GM23338 (cell line): ENCODE data around the gene MAST3. TPM values are rescaled to one million over a fixed set of nuclear protein-coding genes. Genes with fewer than 3 reads are reported as not detected.

Source experiments
- ATAC-seq: fragments of 200-7000 bp; cut with Tn5 transposase; 3 replicates; pipeline ENCODE4 v1.9.1; 2020
- DNase-seq: peaks from one replicate; pipeline ENCODE4 v3.0.0-alpha.2; 2015; ENCODE audit warnings: low spot score
- H2AFZ ChIP-seq: fragments of 200-600 bp; sonication (generic); 2 replicates; pipeline ENCODE4 v1.8.0; 2016; ENCODE audit warnings: antibody characterized with exemption, mild to moderate bottlenecking, moderate library complexity
- H3F3A ChIP-seq: fragments of 200-600 bp; sonication (generic); replicated peaks from 2 replicates; pipeline ENCODE4 v1.8.0; 2017; ENCODE audit warnings: antibody characterized with exemption, mixed run types, low read depth
- H3K27ac ChIP-seq: fragments of 200-600 bp; sonication (generic); 2 replicates; pipeline ENCODE4 v1.6.1; 2016; ENCODE audit warnings: low read depth
- H3K27me3 ChIP-seq: fragments of 200-600 bp; sonication (generic); 2 replicates; pipeline ENCODE4 v1.8.0; 2016; ENCODE audit warnings: mild to moderate bottlenecking, mixed run types, moderate library complexity; ENCODE audit not compliant: insufficient read depth
- H3K36me3 ChIP-seq: fragments of 200-600 bp; sonication (generic); 2 replicates; pipeline ENCODE4 v1.8.0; 2016; ENCODE audit warnings: mild to moderate bottlenecking; ENCODE audit not compliant: insufficient read depth
- H3K4me1 ChIP-seq: fragments of 200-600 bp; sonication (generic); 2 replicates; pipeline ENCODE4 v1.8.0; 2016; ENCODE audit warnings: mild to moderate bottlenecking, moderate library complexity; ENCODE audit not compliant: insufficient read depth
- H3K4me2 ChIP-seq: fragments of 200-600 bp; sonication (generic); 2 replicates; pipeline ENCODE4 v1.7.1; 2017; ENCODE audit warnings: mixed run types
- H3K4me3 ChIP-seq: fragments of 200-600 bp; sonication (generic); 2 replicates; pipeline ENCODE4 v1.6.1; 2016; ENCODE audit warnings: mixed run types
- H3K79me2 ChIP-seq: fragments of 200-600 bp; sonication (generic); replicated peaks from 2 replicates; pipeline ENCODE4 v1.8.0; 2017; ENCODE audit warnings: mild to moderate bottlenecking; ENCODE audit not compliant: insufficient read depth
- H3K9me2 ChIP-seq: fragments of 200-600 bp; sonication (generic); 2 replicates; pipeline ENCODE4 v1.8.0; 2017; ENCODE audit not compliant: insufficient read depth
- H4K20me1 ChIP-seq: fragments of 200-600 bp; sonication (generic); replicated peaks from 2 replicates; pipeline ENCODE4 v1.8.0; 2017; ENCODE audit warnings: mild to moderate bottlenecking; ENCODE audit not compliant: insufficient read depth
- H3K27ac Mint-ChIP-seq: 2 replicates; pipeline ENCODE4 v1.8.0; 2020; ENCODE audit warnings: inconsistent platforms, mild to moderate bottlenecking, moderate library complexity, mixed read lengths
- H3K27me3 Mint-ChIP-seq: 3 replicates; pipeline ENCODE4 v1.8.0; 2022; ENCODE audit warnings: low read depth, mild to moderate bottlenecking, moderate library complexity, mixed read lengths, inconsistent platforms; ENCODE audit not compliant: insufficient read depth, poor library complexity
- H3K36me3 Mint-ChIP-seq: 3 replicates; pipeline ENCODE4 v1.8.0; 2021; ENCODE audit warnings: low read depth, mild to moderate bottlenecking, inconsistent platforms, moderate library complexity, mixed read lengths
- H3K4me1 Mint-ChIP-seq: 3 replicates; pipeline ENCODE4 v1.8.0; 2020; ENCODE audit warnings: mild to moderate bottlenecking, inconsistent platforms, mixed read lengths
- H3K4me3 Mint-ChIP-seq: 3 replicates; pipeline ENCODE4 v1.8.0; 2021; ENCODE audit warnings: moderate library complexity, mild to moderate bottlenecking, inconsistent platforms, mixed read lengths
- H3K9me3 Mint-ChIP-seq: 3 replicates; pipeline ENCODE4 v1.8.0; 2020; ENCODE audit warnings: moderate library complexity, mild to moderate bottlenecking, inconsistent platforms, mixed read lengths
- CREB1 ChIP-seq: fragments of 250-450 bp; sonication (Bioruptor Pico); IDR thresholded peaks from 2 replicates; pipeline ENCODE4 v1.5.0; 2020; ENCODE audit warnings: low read depth, mild to moderate bottlenecking, moderate library complexity
- EZH2phosphoT487 ChIP-seq: fragments of 200-600 bp; sonication (generic); IDR thresholded peaks from one replicate; pipeline ENCODE4 v1.8.1; 2018; ENCODE audit warnings: antibody characterized with exemption; ENCODE audit not compliant: unreplicated experiment
- NANOG ChIP-seq: IDR thresholded peaks from 2 replicates; pipeline ENCODE4 v1.6.1; 2016; ENCODE audit warnings: antibody characterized with exemption, borderline replicate concordance
- ZNF114 ChIP-seq: fragments of 250-450 bp; sonication (Bioruptor Pico); IDR thresholded peaks from 2 replicates; pipeline ENCODE4 v1.5.0; 2020; ENCODE audit warnings: mild to moderate bottlenecking, moderate library complexity
- ZNF462 ChIP-seq: fragments of 250-450 bp; sonication (Bioruptor Pico); IDR thresholded peaks from 2 replicates; pipeline ENCODE4 v1.5.0; 2020; ENCODE audit warnings: mild to moderate bottlenecking, moderate library complexity
- polyA plus RNA-seq: library from polyadenylated mRNA; unstranded; fragments of >200 nt; fragmentation: Nextera tagmentation; extraction: Ambion mirVana; gene quantifications from 2 replicates; pipeline ENCODE4 v1.2.1, GENCODE V29; 2016
- total RNA-seq: library from RNA; depleted of rRNA; stranded (reverse); fragments of >200 nt; shearing (Covaris generic); gene quantifications from 2 replicates; pipeline ENCODE4 v1.2.3, GENCODE V29; 2014
- TF ChIP-seq, protein P1 (sequence below), 2 experiments: fragments of 200-600 bp in 1 of 2; sonication (generic) in 1 of 2; conservative IDR thresholded peaks; 2 replicates each; pipeline versions ENCODE4 v1.5.1 to v1.6.1; 2016 to 2017; ENCODE audit warnings: antibody characterized with exemption in 2 of 2, low read depth in 2 of 2, mild to moderate bottlenecking in 2 of 2, moderate library complexity in 1 of 2

MAST3 gene
- total and polyA plus RNA-seq, 2 experiments from 2014 or later = 5.6 to 8.8 TPM

- DNase-seq (no peak), ATAC-seq (no peak)
- no peaks in the 10 kb centered on the region for H3K79me2 ChIP-seq
- Mint-ChIP-seq H3K36me3 (peaks cover 35% of the 10 kb centered on the region), H3K27ac (no peak overlapping the region), H3K4me3 (no peak overlapping the region), H3K9me3 (no peaks in the 10 kb centered on the region; the same call in 2 of the 3 replicates), H3K4me1 (no peaks in the 10 kb centered on the region), H3K27me3 (peaks cover 2% of the 10 kb centered on the region)
- H3K27me3 ChIP-seq = no peaks in the 10 kb centered on the region
- H4K20me1 ChIP-seq = no peaks in the 10 kb centered on the region
- H3K27ac ChIP-seq = no peak overlapping the region
- H2AFZ ChIP-seq = no peak overlapping the region
- no peak overlapping the region for H3K4me3 ChIP-seq
- no peaks in the 10 kb centered on the region for H3K9me2 ChIP-seq
- no peaks in the 10 kb centered on the region for H3K4me1 ChIP-seq
- TF ChIP-seq ZNF114 (CRISPR knock-in tag) (no peak), NANOG (no peak), ZNF462 (CRISPR knock-in tag) (no peak), EZH2phosphoT487 (no peak), CREB1 (CRISPR knock-in tag) (no peak)
- TF ChIP-seq, protein P1, sequence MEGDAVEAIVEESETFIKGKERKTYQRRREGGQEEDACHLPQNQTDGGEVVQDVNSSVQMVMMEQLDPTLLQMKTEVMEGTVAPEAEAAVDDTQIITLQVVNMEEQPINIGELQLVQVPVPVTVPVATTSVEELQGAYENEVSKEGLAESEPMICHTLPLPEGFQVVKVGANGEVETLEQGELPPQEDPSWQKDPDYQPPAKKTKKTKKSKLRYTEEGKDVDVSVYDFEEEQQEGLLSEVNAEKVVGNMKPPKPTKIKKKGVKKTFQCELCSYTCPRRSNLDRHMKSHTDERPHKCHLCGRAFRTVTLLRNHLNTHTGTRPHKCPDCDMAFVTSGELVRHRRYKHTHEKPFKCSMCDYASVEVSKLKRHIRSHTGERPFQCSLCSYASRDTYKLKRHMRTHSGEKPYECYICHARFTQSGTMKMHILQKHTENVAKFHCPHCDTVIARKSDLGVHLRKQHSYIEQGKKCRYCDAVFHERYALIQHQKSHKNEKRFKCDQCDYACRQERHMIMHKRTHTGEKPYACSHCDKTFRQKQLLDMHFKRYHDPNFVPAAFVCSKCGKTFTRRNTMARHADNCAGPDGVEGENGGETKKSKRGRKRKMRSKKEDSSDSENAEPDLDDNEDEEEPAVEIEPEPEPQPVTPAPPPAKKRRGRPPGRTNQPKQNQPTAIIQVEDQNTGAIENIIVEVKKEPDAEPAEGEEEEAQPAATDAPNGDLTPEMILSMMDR (conservative IDR thresholded peaks at IDR 0.05; ENCODE audit: low read depth in 2 of 2) = no peak
- no peak overlapping the region for H3K4me2 ChIP-seq
- H3F3A ChIP-seq = no peaks in the 10 kb centered on the region
- peaks cover 6% of the 10 kb centered on the region for H3K36me3 ChIP-seq
These were observed 47.3 kb downstream of the MAST3 start for GRCh38 chr19:18144906-18145305.
